GM12875 (cell line): ENCODE data around the gene GNAI1.

Experiments used
- H3K4me3 ChIP-seq: one replicate; pipeline ENCODE4 v1.5.1; 2011; ENCODE audit warnings: low read depth, low read length, control low read depth
- CTCF ChIP-seq: IDR thresholded peaks from 2 replicates; pipeline ENCODE4 v1.5.1; 2011; ENCODE audit warnings: low read depth, mild to moderate bottlenecking, control low read depth, inconsistent platforms, low read length, moderate library complexity, borderline replicate concordance; ENCODE audit not compliant: insufficient read depth

Gene GNAI1

GRCh38 chr7:80097756-80098155, 36.9 kb upstream of the GNAI1 start:
- no peak overlapping the region for H3K4me3 ChIP-seq
- TF ChIP-seq CTCF: no peak

DNA sequence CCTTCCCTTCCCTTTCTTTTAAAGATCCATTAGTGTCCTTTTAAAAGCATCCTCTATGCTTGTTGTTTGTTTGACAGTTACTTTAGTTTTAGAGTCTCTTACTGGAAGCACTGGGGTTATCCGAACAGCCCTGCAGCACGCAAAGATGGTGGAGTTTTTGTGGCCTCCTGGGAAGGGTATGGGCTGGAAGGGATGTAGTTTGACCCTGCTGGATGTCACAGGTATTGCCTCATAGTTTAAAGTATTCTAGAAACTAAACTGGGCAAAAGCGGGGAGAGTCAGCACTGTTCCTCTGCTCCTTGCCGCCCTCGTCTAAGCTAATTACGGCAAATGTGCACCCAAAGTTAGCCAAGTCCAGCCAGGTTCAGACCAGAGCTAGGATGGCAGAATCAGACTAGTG, 35.8 kb upstream of the GNAI1 start:
- TF ChIP-seq CTCF: 0 out of 2 replicates have a peak, but pooled peaks have one; percentile 15

DNA sequence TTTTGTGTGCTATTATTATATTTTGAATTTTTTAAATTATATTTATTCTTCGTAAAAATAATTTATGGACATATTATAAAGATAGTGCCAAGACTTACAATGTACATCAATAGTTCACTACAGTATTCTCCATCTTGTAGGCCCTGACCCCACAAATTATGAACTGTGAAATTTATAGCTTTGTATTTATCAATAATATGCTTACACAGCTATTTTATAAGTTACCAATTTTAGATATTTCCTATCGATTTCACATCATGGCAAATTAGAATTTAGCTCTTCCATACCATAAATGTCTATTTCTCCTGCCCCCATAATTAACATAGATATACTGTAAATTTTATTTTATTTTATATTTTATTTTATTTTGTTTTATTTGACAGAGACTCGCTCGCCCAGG, 34.4 kb upstream of the GNAI1 start:
- no peak overlapping the region for H3K4me3 ChIP-seq
- no peak for TF ChIP-seq CTCF

More for the DNA sequence above, 35.8 kb upstream of the GNAI1 start:
- H3K4me3 ChIP-seq: no peak overlapping the region

DNA sequence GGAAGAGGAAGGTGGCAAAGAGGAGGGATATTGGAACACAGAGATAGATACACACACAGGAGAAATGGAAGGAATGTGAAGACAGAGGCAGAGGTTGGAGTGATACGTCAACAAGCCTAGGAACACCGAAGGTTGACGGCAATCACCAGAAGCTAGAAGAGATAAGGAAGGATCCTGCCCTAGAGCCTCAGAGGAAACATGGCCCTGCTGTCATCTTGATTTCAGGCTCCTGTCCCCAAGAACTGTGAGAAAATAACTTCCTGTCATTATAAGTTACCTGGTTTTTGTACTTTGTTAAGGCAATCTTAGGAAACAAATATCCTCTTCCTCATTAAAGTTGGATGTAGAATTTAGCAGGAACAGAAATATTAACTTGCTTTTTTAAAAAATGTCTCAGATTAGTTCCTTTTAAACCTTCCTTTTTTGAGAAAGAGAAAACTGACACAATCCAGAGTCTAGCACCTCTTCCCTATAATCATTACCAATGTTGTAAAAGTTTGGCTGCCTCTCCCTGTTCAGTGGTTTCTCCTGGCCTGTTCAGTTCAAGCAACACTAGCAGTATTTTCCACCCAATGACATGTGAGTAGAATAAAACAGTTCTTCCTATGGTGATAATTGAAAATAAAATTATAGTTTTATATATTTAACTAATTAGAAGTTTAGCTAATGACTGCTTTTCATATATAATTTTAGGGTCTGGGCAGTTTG, 28.8 kb upstream of the GNAI1 start:
- no peak for TF ChIP-seq CTCF
- no peak overlapping the region for H3K4me3 ChIP-seq

- no peak overlapping the region for H3K4me3 ChIP-seq
- no peak for TF ChIP-seq CTCF
Observed at GRCh38 chr7:80106498-80107113, 28.0 kb upstream of the GNAI1 start.

GRCh38 chr7:80107278-80107677, 27.4 kb upstream of the GNAI1 start:
- TF ChIP-seq CTCF: no peak
- no peak overlapping the region for H3K4me3 ChIP-seq

DNA sequence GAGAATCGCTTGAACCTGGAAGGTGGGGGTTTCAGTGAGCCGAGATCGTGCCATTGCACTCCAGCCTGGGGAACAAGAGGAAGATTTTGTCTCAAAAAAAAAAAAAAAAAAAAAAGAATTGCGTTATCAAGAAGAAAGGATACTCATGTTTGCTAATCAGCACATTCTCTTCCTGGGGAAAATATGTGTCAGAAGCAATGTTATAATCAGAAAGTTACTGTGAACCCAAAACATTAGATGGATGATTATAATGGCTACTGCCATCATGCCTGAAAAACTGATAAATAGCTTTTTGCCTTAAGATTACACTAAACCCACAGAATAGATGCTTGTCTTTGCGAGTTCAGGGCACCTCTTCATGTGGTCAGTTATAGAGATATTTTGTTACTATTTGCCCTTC, 24.3 kb upstream of the GNAI1 start:
- no peak for TF ChIP-seq CTCF
- H3K4me3 ChIP-seq: no peak overlapping the region
